Neuronal stem cell (in vitro differentiated cells): Measurements from ENCODE around the gene UBAC2.

Experiments used
- DNase-seq: peaks from one replicate; pipeline ENCODE4 v3.0.0-alpha.2; 2013; ENCODE audit warnings: low spot score
- H2AFZ ChIP-seq: one replicate; pipeline ENCODE4 v1.6.1; 2013; ENCODE audit warnings: mild to moderate bottlenecking, low read length, inconsistent platforms
- H2AK5ac ChIP-seq: 2 replicates; pipeline ENCODE4 v1.6.1; 2013; ENCODE audit warnings: low read depth, mild to moderate bottlenecking, inconsistent platforms, low read length, moderate library complexity, mixed read lengths
- H2BK120ac ChIP-seq: 2 replicates; pipeline ENCODE4 v1.6.1; 2013; ENCODE audit warnings: low read depth, mild to moderate bottlenecking, inconsistent platforms, low read length, moderate library complexity, mixed read lengths
- H2BK12ac ChIP-seq: one replicate; pipeline ENCODE4 v1.6.1; 2013; ENCODE audit warnings: low read length, inconsistent platforms
- H2BK15ac ChIP-seq: 2 replicates; pipeline ENCODE4 v1.6.1; 2013; ENCODE audit warnings: mild to moderate bottlenecking, low read length, inconsistent platforms, mixed read lengths
- H2BK5ac ChIP-seq: one replicate; pipeline ENCODE4 v1.6.1; 2013; ENCODE audit warnings: inconsistent platforms, mild to moderate bottlenecking, low read length, moderate library complexity
- H3K14ac ChIP-seq: one replicate; pipeline ENCODE4 v1.6.1; 2013; ENCODE audit warnings: low read length, inconsistent platforms
- H3K18ac ChIP-seq: 2 replicates; pipeline ENCODE4 v1.6.1; 2013; ENCODE audit warnings: low read length, inconsistent platforms
- H3K23ac ChIP-seq: 2 replicates; pipeline ENCODE4 v1.6.1; 2013; ENCODE audit warnings: low read depth, mild to moderate bottlenecking, mixed read lengths, low read length, inconsistent platforms; ENCODE audit not compliant: poor library complexity
- H3K27ac ChIP-seq: replicated peaks from 3 replicates; pipeline ENCODE4 v1.5.1; 2013; ENCODE audit warnings: low read length, inconsistent platforms
- H3K27me3 ChIP-seq, 3 experiments: 2 replicates each; pipeline ENCODE4 v1.6.1; 2013; ENCODE audit warnings: low read length in 3 of 3, mild to moderate bottlenecking in 2 of 3, inconsistent platforms in 1 of 3, low read depth in 1 of 3, mixed read lengths in 1 of 3, moderate library complexity in 1 of 3; ENCODE audit not compliant: control insufficient read depth in 3 of 3, insufficient read depth in 3 of 3
- H3K36me3 ChIP-seq, 2 donors: replicated peaks in 1 of 2; 2 replicates each; pipeline ENCODE4 v1.6.1; 2013; ENCODE audit warnings: low read length in 2 of 2; ENCODE audit not compliant: control insufficient read depth in 2 of 2, insufficient read depth in 2 of 2
- H3K4ac ChIP-seq: 2 replicates; pipeline ENCODE4 v1.6.1; 2013; ENCODE audit warnings: inconsistent platforms, mild to moderate bottlenecking, low read length, moderate library complexity
- H3K4me1 ChIP-seq, 2 donors: 1 replicate in 1 of 2; 2 replicates in 1 of 2; pipeline ENCODE4 v1.6.1; 2013; ENCODE audit warnings: low read length in 2 of 2, low read depth in 1 of 2; ENCODE audit not compliant: control insufficient read depth in 2 of 2, insufficient read depth in 1 of 2
- H3K4me2 ChIP-seq: one replicate; pipeline ENCODE4 v1.6.1; 2013; ENCODE audit warnings: mild to moderate bottlenecking, low read length, inconsistent platforms; ENCODE audit not compliant: insufficient read depth, poor library complexity, severe bottlenecking
- H3K4me3 ChIP-seq, 2 donors: 2 replicates each; pipeline ENCODE4 v1.5.1; 2013; ENCODE audit warnings: low read length in 2 of 2, mild to moderate bottlenecking in 2 of 2, inconsistent platforms in 1 of 2, moderate library complexity in 1 of 2
- H3K79me1 ChIP-seq: one replicate; pipeline ENCODE4 v1.6.1; 2013; ENCODE audit warnings: low read depth, mild to moderate bottlenecking, inconsistent platforms, low read length, moderate library complexity
- H3K9ac ChIP-seq: one replicate; pipeline ENCODE4 v1.6.1; 2013; ENCODE audit warnings: mild to moderate bottlenecking, low read depth, low read length, inconsistent platforms; ENCODE audit not compliant: poor library complexity
- H3K9me3 ChIP-seq, 2 donors: replicated peaks in 1 of 2; 2 replicates each; pipeline versions ENCODE3 to v1.6.1; 2013; ENCODE audit warnings: low read length in 2 of 2, mild to moderate bottlenecking in 2 of 2, inconsistent platforms in 1 of 2, low read depth in 1 of 2, mixed read lengths in 1 of 2, moderate library complexity in 1 of 2; ENCODE audit not compliant: control insufficient read depth in 2 of 2, insufficient read depth in 1 of 2
- H4K8ac ChIP-seq: one replicate; pipeline ENCODE4 v1.6.1; 2013; ENCODE audit warnings: low read depth, mild to moderate bottlenecking, inconsistent platforms, low read length, moderate library complexity
- H4K91ac ChIP-seq: one replicate; pipeline ENCODE4 v1.6.1; 2013; ENCODE audit warnings: low read length, low read depth, mild to moderate bottlenecking, inconsistent platforms; ENCODE audit not compliant: poor library complexity
- WGBS, 2 donors: extraction: QIAGEN DNeasy Blood & Tissue Kit; methylation state at CpG; one replicate each; pipeline ENCODE4 v1.1.7; 2013; ENCODE audit warnings: missing lambda C conversion rate in 2 of 2, mixed read lengths in 1 of 2; ENCODE audit not compliant: insufficient read length in 2 of 2, insufficient replicate concordance in 1 of 2; ENCODE audit errors: extremely low coverage in 2 of 2; 5-methylcytosine and 5-hydroxymethylcytosine counted together

The UBAC2 gene

DNA sequence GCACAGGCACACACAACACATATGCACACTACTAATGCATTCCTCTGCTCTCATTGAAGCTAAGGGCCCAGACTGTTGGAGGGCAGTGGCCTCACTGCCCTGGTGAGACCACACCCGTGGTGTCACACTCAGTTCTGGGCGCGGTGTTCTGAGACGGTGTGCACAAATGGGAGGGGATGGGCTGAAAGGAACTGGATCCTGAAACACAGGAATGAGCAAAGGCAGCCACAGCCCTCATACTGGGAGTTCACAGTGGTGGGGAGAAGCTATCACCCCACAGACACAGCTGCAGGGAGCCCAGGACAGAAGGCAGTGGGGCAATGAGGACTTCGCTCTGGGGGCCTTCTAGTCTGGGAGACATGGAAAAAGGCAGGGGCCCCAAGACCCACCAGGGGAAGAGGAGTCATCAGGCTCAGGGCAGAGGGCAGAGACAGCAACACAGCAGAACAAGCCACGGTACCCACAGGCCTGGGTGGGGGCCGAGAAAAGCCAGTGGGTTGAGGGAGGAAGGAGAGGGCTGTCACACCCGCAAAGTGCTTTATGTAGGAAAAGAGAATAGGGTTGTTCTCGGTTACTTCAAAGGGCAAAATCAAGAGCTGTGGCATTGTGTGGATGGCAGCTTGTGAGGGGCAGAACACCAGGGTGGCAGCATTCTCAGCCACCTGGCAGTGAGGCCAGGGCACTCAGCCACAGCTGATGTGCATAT is 181.9 kb downstream of the UBAC2 start:
- no peaks in the 10 kb centered on the region for H3K9me3 ChIP-seq
- H2BK12ac ChIP-seq: no peak overlapping the region
- H3K27ac ChIP-seq: no peak overlapping the region
- no peaks in the 10 kb centered on the region for H3K79me1 ChIP-seq
- peak overlapping the region; percentile 23 for H3K23ac ChIP-seq
- H4K91ac ChIP-seq: no peak overlapping the region
- H3K4ac ChIP-seq: no peak overlapping the region
- no peak overlapping the region for H4K8ac ChIP-seq
- no peak overlapping the region for H3K9ac ChIP-seq
- H3K27me3 ChIP-seq: no peaks in the 10 kb centered on the region
- no peak overlapping the region for H2BK15ac ChIP-seq
- no peak overlapping the region for H2AK5ac ChIP-seq
- no peak overlapping the region for H2BK120ac ChIP-seq
- WGBS, 2 donors: no CpG with 5 or more reads among the region's 9 CpGs
- H3K4me3 ChIP-seq: no peak overlapping the region
- no peak overlapping the region for H3K14ac ChIP-seq
- no peak for DNase-seq
- H2AFZ ChIP-seq: no peak overlapping the region
- H3K4me2 ChIP-seq: no peak overlapping the region
- H3K36me3 ChIP-seq: peaks cover 4 to 31% of the 10 kb centered on the region in 2 donors
- H3K18ac ChIP-seq: no peak overlapping the region
- peaks cover 0 to 7% of the 10 kb centered on the region in 2 donors for H3K4me1 ChIP-seq
- H2BK5ac ChIP-seq: no peak overlapping the region

DNA sequence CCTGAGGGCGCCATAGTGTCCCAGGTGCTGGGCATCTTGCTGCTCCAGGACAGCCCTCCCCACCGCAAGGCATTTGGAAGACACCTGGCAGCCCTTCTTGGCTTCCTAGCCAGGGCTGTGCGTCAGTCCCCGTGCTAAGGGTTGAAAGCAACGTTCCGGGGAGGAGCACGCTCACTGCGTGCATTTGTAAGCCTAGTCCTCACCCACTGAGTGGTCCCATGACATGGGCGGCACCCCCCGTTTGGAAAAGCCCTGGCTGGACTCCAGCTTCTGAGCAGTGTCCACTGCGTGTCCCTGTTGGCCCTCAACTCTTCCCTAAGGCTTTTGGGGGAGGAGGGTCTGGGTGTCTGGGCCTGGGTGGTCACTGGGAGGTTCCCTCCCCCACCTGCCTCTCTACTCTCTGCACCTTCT is 182.9 kb downstream of the UBAC2 start:
- H3K9me3 ChIP-seq: no peaks in the 10 kb centered on the region
- no peak for DNase-seq
- no peak overlapping the region for H2BK12ac ChIP-seq
- H2BK120ac ChIP-seq: no peak overlapping the region
- H3K14ac ChIP-seq: no peak overlapping the region
- no peak overlapping the region for H4K91ac ChIP-seq
- no CpG with 5 or more reads among the region's 11 CpGs for WGBS, 2 donors
- no peak overlapping the region for H3K27ac ChIP-seq
- no peak overlapping the region for H3K23ac ChIP-seq
- H3K36me3 ChIP-seq: peaks cover 4 to 27% of the 10 kb centered on the region in 2 donors
- H2BK5ac ChIP-seq: no peak overlapping the region
- peak overlapping the region; percentile 63 for H3K9ac ChIP-seq
- no peak overlapping the region for H4K8ac ChIP-seq
- H3K4ac ChIP-seq: no peak overlapping the region
- H3K27me3 ChIP-seq: no peaks in the 10 kb centered on the region
- no peak overlapping the region for H2BK15ac ChIP-seq
- no peak overlapping the region for H2AK5ac ChIP-seq
- H2AFZ ChIP-seq: no peak overlapping the region
- peak overlapping the region; percentile 4 for H3K18ac ChIP-seq
- H3K4me1 ChIP-seq: peaks cover 0 to 7% of the 10 kb centered on the region in 2 donors
- H3K4me3 ChIP-seq: no peak overlapping the region
- no peaks in the 10 kb centered on the region for H3K79me1 ChIP-seq
- H3K4me2 ChIP-seq: no peak overlapping the region

DNA sequence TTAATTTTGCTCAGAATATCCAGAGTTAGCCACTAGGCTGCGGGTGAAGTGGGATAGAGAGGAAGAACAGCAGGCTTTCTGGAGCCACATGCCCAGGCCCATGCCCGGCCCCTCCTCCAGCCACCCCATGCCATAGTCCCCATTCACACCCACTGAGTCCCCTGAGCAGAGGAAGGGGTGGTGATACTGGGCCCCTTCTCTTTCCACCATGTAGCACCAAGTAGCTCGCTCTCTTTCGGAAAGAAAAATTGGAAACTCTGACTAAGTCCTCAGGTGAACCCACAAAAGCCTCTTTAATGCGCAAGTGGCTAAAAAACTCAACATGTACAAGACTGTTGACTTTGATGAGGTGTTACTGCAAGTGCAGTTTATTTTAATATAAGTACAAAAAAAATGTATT is 183.3 kb downstream of the UBAC2 start:
- no CpG with 5 or more reads among the region's 5 CpGs for whole genome bisulfite sequencing, 2 donors
- no peak overlapping the region for H3K23ac ChIP-seq
- no peak overlapping the region for H4K8ac ChIP-seq
- H2AK5ac ChIP-seq: no peak overlapping the region
- no peak for DNase-seq
- H3K79me1 ChIP-seq: no peaks in the 10 kb centered on the region
- H3K4ac ChIP-seq: no peak overlapping the region
- H2BK120ac ChIP-seq: no peak overlapping the region
- H3K27ac ChIP-seq: no peak overlapping the region
- peaks cover 4 to 27% of the 10 kb centered on the region in 2 donors for H3K36me3 ChIP-seq
- H4K91ac ChIP-seq: no peak overlapping the region
- no peak overlapping the region for H2BK15ac ChIP-seq
- H3K18ac ChIP-seq: no peak overlapping the region
- no peak overlapping the region for H2BK5ac ChIP-seq
- no peak overlapping the region for H3K4me2 ChIP-seq
- H3K9me3 ChIP-seq: no peaks in the 10 kb centered on the region
- H3K14ac ChIP-seq: peak overlapping the region; percentile 25
- H2BK12ac ChIP-seq: no peak overlapping the region
- no peak overlapping the region for H3K9ac ChIP-seq
- H3K4me3 ChIP-seq: no peak overlapping the region
- H3K4me1 ChIP-seq: peaks cover 0 to 7% of the 10 kb centered on the region in 2 donors
- no peaks in the 10 kb centered on the region for H3K27me3 ChIP-seq
- no peak overlapping the region for H2AFZ ChIP-seq

DNA sequence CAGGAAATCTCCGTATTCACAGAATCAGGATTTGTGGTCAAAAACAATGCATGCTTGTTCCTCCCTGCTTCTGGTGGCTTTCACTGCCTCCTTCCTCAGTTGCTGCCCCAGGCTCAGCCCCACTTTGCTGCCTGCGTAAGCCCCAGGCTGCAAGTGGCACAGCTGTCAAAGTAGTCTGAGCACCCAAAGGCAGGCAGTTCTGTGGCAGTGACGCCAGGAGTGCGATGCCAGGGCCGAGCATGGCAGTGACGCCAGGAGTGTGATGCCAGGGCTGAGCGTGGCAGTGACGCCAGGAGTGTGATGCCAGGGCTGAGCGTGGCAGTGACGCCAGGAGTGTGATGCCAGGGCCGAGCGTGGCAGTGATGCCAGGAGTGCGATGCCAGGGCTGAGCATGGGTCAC is 183.8 kb downstream of the UBAC2 start:
- H3K79me1 ChIP-seq: no peaks in the 10 kb centered on the region
- no CpG with 5 or more reads among the region's 13 CpGs for WGBS, 2 donors
- H2BK12ac ChIP-seq: no peak overlapping the region
- H2BK120ac ChIP-seq: no peak overlapping the region
- H3K14ac ChIP-seq: no peak overlapping the region
- H3K4me3 ChIP-seq: no peak overlapping the region
- H3K9ac ChIP-seq: no peak overlapping the region
- no peaks in the 10 kb centered on the region for H3K27me3 ChIP-seq
- no peak overlapping the region for H3K4me2 ChIP-seq
- no peak overlapping the region for H4K8ac ChIP-seq
- no peak overlapping the region for H2BK15ac ChIP-seq
- no peak overlapping the region for H4K91ac ChIP-seq
- H2BK5ac ChIP-seq: no peak overlapping the region
- DNase-seq: no peak
- no peak overlapping the region for H3K4ac ChIP-seq
- H2AFZ ChIP-seq: no peak overlapping the region
- H3K23ac ChIP-seq: peak overlapping the region; percentile 45
- H2AK5ac ChIP-seq: no peak overlapping the region
- H3K27ac ChIP-seq: no peak overlapping the region
- no peaks in the 10 kb centered on the region for H3K9me3 ChIP-seq
- H3K36me3 ChIP-seq: peaks cover 4 to 25% of the 10 kb centered on the region in 2 donors
- H3K18ac ChIP-seq: no peak overlapping the region
- H3K4me1 ChIP-seq: peaks cover 0 to 7% of the 10 kb centered on the region in 2 donors
